H7 (cell line): ENCODE results near the gene ACKR3. TPM values are rescaled to one million over a fixed set of nuclear protein-coding genes. Genes with fewer than 3 reads are reported as not detected.

ENCODE experiments used
- DNase-seq: peaks from one replicate; pipeline ENCODE4 v3.0.0; 2012
- H3K27me3 ChIP-seq: 2 replicates; pipeline ENCODE4 v1.6.0; 2011; ENCODE audit warnings: mild to moderate bottlenecking, low read length; ENCODE audit not compliant: control insufficient read depth, insufficient read depth
- H3K36me3 ChIP-seq: replicated peaks from 2 replicates; pipeline ENCODE4 v1.5.1; 2011; ENCODE audit warnings: low read length; ENCODE audit not compliant: control insufficient read depth, insufficient read depth
- H3K4me3 ChIP-seq: 2 replicates; pipeline ENCODE4 v1.5.1; 2011; ENCODE audit warnings: low read depth, mild to moderate bottlenecking, control low read depth, low read length, moderate library complexity; ENCODE audit not compliant: insufficient read depth
- total RNA-seq: library from RNA; depleted of rRNA; stranded (reverse); fragments of >200 nt; shearing (Covaris generic); gene quantifications from 2 replicates; pipeline ENCODE4 v1.2.3, GENCODE V29; 2014; rRNA removed

ACKR3 gene
- total RNA-seq: 3.8 and 13.2 TPM in 2 replicates

- Histone ChIP-seq H3K4me3 (peak within 1 kb of the TSS; percentile 50; the same call in 1 of the 2 replicates), H3K36me3 (no peaks in the 10 kb centered on the region), H3K27me3 (peaks cover 15% of the 10 kb centered on the region)
- peak; percentile 89 for DNase-seq
These were observed at the start of gene ACKR3 for GRCh38 chr2:236569573-236569973. Gene ACKR3 (plus strand): TSS chr2:236569825. CDS start chr2:236580466, 10,641 bp downstream.

- Histone ChIP-seq H3K4me3 (no peak overlapping the region), H3K27me3 (no peaks in the 10 kb centered on the region), H3K36me3 (no peaks in the 10 kb centered on the region)
- DNase-seq: no peak
These were observed 48.1 kb upstream of the ACKR3 start for GRCh38 chr2:236521556-236521955.

- Histone ChIP-seq H3K4me3 (no peak overlapping the region), H3K36me3 (no peaks in the 10 kb centered on the region), H3K27me3 (no peaks in the 10 kb centered on the region)
- DNase-seq: no peak
These were observed 46.4 kb upstream of the ACKR3 start for GRCh38 chr2:236523249-236523648.

- no peaks in the 10 kb centered on the region for H3K27me3 ChIP-seq
- no peak overlapping the region for H3K4me3 ChIP-seq
- DNase-seq: no peak
- H3K36me3 ChIP-seq: no peaks in the 10 kb centered on the region
These were observed 44.1 kb upstream of the ACKR3 start for GRCh38 chr2:236525411-236525997.

- no peaks in the 10 kb centered on the region for H3K36me3 ChIP-seq
- no peak overlapping the region for H3K4me3 ChIP-seq
- DNase-seq: no peak
- H3K27me3 ChIP-seq: no peaks in the 10 kb centered on the region
These were observed 43.0 kb upstream of the ACKR3 start for GRCh38 chr2:236526455-236527158.

GRCh38 chr2:236527159-236527630 is 42.4 kb upstream of the ACKR3 start:
- Histone ChIP-seq H3K27me3 (no peaks in the 10 kb centered on the region), H3K36me3 (no peaks in the 10 kb centered on the region), H3K4me3 (no peak overlapping the region)
- no peak for DNase-seq

- Histone ChIP-seq H3K27me3 (no peaks in the 10 kb centered on the region), H3K4me3 (no peak overlapping the region), H3K36me3 (no peaks in the 10 kb centered on the region)
- no peak for DNase-seq
These were observed 40.0 kb upstream of the ACKR3 start for GRCh38 chr2:236529606-236530005.

- DNase-seq: no peak
- Histone ChIP-seq H3K36me3 (no peaks in the 10 kb centered on the region), H3K4me3 (no peak overlapping the region), H3K27me3 (no peaks in the 10 kb centered on the region)
These were observed 39.1 kb upstream of the ACKR3 start for GRCh38 chr2:236530512-236530911.

GRCh38 chr2:236531195-236531594 is 38.4 kb upstream of the ACKR3 start:
- Histone ChIP-seq H3K27me3 (no peaks in the 10 kb centered on the region), H3K4me3 (no peak overlapping the region), H3K36me3 (no peaks in the 10 kb centered on the region)
- no peak for DNase-seq

GRCh38 chr2:236531996-236532395 is 37.6 kb upstream of the ACKR3 start:
- DNase-seq: no peak
- Histone ChIP-seq H3K4me3 (no peak overlapping the region), H3K36me3 (no peaks in the 10 kb centered on the region), H3K27me3 (no peaks in the 10 kb centered on the region)

GRCh38 chr2:236533343-236533742 is 36.3 kb upstream of the ACKR3 start:
- no peak for DNase-seq
- H3K36me3 ChIP-seq: no peaks in the 10 kb centered on the region
- H3K4me3 ChIP-seq: no peak overlapping the region
- no peaks in the 10 kb centered on the region for H3K27me3 ChIP-seq

- H3K4me3 ChIP-seq: no peak overlapping the region
- no peaks in the 10 kb centered on the region for H3K36me3 ChIP-seq
- no peak for DNase-seq
- no peaks in the 10 kb centered on the region for H3K27me3 ChIP-seq
These were observed 34.6 kb upstream of the ACKR3 start for GRCh38 chr2:236535024-236535423.

- Histone ChIP-seq H3K36me3 (no peaks in the 10 kb centered on the region), H3K4me3 (no peak overlapping the region), H3K27me3 (no peaks in the 10 kb centered on the region)
- DNase-seq: no peak
These were observed 32.8 kb upstream of the ACKR3 start for GRCh38 chr2:236536727-236537398.

- DNase-seq: no peak
- Histone ChIP-seq H3K4me3 (no peak overlapping the region), H3K36me3 (no peaks in the 10 kb centered on the region), H3K27me3 (no peaks in the 10 kb centered on the region)
These were observed 31.4 kb upstream of the ACKR3 start for GRCh38 chr2:236538242-236538641.

GRCh38 chr2:236541008-236541562 is 28.5 kb upstream of the ACKR3 start:
- no peaks in the 10 kb centered on the region for H3K27me3 ChIP-seq
- H3K36me3 ChIP-seq: no peaks in the 10 kb centered on the region
- no peak for DNase-seq
- no peak overlapping the region for H3K4me3 ChIP-seq
